Placental epithelial cell (primary cell): ENCODE results near the gene SPHK2. TPM values are rescaled to one million over a fixed set of nuclear protein-coding genes. Genes with fewer than 3 reads are reported as not detected.

Experiments used
- total RNA-seq: library from RNA; depleted of rRNA; stranded (reverse); fragments of >200 nt; gene quantifications from 2 replicates; pipeline ENCODE4 v1.2.3, GENCODE V29; 2012

SPHK2 gene, protein sequence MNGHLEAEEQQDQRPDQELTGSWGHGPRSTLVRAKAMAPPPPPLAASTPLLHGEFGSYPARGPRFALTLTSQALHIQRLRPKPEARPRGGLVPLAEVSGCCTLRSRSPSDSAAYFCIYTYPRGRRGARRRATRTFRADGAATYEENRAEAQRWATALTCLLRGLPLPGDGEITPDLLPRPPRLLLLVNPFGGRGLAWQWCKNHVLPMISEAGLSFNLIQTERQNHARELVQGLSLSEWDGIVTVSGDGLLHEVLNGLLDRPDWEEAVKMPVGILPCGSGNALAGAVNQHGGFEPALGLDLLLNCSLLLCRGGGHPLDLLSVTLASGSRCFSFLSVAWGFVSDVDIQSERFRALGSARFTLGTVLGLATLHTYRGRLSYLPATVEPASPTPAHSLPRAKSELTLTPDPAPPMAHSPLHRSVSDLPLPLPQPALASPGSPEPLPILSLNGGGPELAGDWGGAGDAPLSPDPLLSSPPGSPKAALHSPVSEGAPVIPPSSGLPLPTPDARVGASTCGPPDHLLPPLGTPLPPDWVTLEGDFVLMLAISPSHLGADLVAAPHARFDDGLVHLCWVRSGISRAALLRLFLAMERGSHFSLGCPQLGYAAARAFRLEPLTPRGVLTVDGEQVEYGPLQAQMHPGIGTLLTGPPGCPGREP
- 8.2 and 9.2 TPM in 2 replicates for total RNA-seq

DNA sequence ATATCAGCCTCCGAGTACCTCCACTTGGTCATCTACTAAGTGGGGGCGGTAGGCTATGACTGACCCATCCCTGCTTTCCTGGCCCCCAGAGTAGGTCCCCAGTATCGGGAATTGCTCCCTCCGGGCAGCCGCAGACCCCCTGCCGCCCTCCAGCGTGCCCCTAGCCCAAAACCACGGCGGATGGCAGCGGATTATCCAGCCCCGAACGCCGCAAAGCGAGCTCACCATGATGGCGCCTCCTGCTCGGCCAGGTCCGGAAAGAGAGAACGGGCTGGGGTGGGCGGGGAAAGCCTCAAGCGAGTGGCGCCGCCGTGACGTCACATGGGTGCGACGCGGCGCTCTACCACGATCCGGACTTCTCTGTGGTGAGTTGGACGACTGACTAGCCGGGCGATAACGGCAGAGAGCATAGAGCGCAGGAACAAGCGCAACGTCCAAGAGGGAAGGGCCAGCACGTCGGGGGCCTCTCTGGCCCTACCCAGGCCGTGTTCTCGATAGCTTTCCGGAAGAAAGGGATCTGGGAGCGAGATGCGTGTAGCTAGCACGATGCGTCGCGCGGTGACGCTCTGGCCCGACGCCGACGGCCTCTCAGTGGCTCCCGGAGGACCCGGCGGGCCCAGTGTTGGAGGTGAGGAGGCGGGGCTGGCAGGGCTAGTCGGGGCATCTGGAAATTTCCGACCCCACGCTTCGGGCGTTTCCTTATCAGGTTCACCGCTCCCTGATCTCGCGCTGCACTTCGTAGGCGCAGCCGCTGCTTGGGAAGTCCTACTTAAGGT lies at the start of gene SPHK2, which contains the start of gene RPL18:
TSS of gene SPHK2 (plus strand) at position 591 of the 776 bp plus-strand sequence. CDS start 1,009 bp downstream, outside the sequence.
TSS of gene RPL18 (minus strand) at position 263 of the 776 bp plus-strand sequence. CDS start at position 228, 35 bp downstream.

DNA sequence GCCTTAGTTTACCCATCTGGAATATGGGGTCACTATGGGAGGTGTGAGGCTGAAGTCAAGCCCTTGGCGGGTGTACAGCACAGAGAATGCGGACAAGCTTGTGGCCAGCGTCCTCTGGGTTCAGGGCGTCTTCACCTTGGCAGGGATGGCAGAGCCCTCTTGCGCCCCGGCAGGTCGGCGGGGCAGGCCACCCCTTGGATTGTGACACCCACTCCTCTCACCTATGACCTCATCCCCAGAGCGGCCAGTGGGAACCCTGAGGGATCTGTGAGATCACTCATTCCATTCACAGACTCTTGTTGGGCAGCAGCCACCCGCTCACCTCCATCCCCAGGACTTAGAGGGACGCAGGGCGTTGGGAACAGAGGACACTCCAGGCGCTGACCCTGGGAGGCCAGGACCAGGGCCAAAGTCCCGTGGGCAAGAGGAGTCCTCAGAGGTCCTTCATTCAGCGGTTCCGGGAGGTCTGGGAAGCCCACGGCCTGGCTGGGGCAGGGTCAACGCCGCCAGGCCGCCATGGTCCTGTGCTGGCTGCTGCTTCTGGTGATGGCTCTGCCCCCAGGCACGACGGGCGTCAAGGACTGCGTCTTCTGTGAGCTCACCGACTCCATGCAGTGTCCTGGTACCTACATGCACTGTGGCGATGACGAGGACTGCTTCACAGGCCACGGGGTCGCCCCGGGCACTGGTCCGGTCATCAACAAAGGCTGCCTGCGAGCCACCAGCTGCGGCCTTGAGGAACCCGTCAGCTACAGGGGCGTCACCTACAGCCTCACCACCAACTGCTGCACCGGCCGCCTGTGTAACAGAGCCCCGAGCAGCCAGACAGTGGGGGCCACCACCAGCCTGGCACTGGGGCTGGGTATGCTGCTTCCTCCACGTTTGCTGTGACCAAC lies 12.6 kb upstream of the SPHK2 start, which contains the start of gene SPACA4:
TSS of gene SPACA4 (plus strand) at position 280 of the 896 bp plus-strand sequence. CDS start at position 517, 237 bp downstream.

DNA sequence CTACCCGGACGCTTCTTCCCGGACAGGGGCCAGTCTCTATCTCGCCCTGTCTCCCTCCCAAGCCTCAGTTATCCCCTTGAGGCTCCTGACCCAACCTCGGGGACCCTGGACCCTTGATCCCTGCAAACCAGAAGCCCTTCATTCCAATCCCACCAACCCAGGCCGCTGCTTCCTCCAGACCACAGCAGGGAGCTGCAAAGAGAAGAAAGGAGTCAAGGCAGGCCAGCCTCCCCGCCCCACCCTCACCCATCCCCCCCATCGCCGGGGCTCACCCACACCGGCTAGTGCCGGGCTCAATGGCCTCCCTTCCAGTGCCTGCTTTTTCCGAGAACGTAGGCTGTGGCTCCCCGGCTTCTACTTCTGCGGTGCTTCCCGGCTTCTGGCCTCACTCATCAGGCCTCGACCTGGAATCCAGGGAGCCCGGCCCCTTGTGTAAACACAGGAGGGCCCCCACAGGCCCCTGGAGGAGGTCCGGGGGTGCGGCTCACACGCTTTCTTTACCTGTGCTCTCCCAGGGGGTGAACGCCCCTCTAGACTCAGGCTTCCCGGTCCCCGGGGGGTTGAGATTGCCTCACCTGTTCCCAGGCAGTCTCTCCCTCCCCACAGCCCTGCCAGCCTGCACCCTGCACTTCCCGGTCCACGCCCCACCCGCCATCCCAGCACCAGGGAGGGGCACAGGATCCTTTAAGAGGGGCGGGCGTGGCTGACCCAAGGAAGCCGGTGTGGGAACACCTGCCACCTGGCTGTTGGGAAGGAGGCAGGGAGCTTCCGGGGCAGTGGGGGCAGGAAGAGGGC lies 4.7 kb upstream of the SPHK2 start, which contains the start of gene FAM83E:
TSS of gene FAM83E (minus strand) at position 641 of the 795 bp plus-strand sequence. CDS start 1,704 bp downstream, outside the sequence.

DNA sequence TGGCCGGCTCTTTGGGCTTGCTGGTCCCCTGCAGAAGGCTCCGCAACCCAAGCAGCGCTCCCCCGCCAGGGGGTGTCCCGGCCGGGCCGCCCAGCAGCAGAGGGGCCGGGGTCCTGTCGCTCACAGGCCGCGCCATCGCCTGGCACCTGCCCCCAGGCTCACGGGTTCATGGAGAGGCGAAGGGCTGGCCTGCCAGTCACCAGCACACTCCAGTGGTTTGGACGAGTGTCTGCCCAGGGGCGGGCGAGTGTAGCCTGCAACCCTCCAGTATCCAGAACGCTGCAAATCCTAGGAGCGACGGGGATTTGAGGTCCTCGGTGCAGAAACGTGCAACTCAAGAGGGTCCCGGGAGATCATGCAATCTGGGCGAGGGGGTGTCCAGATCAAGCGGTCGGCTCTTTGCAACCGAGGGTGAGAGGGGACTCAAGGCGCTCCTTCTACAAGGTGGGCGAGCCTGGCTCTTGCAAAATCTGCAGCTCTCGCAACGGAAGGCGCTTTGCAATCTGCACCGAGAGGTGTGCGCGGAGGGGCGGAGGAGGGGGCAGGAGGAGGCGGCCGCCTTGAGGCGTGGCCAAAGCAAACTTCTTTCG lies 17.6 kb downstream of the SPHK2 start, which contains the start of gene DBP:
TSS of gene DBP (minus strand) at position 521 of the 590 bp plus-strand sequence. CDS start at position 136, 385 bp downstream.

DNA sequence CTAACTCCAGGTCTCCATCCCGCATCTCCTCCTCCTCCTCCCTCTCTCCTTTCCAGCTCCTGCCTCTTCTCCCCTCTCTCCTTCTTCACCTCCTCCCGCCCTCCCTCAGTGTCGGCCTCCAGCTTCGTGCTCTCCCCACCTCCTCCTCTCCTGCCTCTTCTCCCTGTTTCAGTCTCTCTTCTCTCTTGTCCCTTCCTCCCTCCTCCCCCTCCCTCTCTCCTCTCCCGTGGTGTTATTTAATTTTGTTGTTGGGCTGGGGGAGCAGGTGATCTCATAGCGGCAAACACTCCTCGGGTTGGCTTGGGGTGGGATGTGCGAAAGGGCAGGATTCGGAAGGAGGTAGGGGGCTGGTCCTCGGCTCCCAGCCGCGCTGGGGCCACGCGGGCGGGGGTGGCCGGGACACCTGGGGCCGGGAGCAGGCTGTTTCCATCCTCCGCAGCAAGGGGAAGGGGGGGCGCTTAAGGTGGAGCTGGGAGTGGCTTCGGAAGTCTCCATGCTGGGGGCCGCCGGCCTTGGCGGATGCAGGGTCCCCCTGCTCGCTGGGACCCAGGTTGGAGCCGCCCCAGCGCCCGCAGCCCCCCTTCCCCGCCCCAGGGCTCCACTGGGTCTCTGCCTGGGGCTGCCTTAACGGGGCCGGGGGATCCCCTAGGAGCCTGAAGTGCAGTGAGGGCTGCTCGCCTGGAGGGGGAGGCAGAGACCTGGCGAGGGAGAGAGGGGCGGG lies 26.9 kb downstream of the SPHK2 start, which contains the start of gene CA11:
TSS of gene CA11 (minus strand) at position 187 of the 721 bp plus-strand sequence. CDS start 555 bp downstream, outside the sequence.

DNA sequence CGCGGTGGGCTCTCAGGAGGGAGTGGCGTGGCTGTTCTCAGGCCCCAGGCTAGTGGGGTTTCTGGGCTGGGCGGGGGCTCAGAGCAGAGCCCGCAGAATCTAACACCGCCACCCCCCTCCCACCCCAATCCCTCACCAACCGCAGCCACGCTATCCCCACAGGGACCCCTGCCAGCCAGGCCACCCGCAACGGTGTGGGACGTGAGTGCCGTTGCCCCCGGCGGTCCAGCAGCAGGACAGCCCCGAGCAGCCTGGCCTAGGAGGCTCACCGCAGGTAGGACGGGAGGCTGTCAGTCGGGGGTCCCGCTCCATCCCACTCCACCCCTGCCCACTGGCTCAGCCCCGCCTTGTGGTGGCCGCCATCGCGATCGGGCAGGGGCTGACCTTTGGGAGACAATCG lies 53.7 kb downstream of the SPHK2 start, which contains the start of gene NTN5:
TSS of gene NTN5 (minus strand) at position 24 of the 400 bp plus-strand sequence. CDS start 2,031 bp downstream, outside the sequence.

Other genes with a start within 250 kb of the SPHK2 start
- 198 and 212 TPM in 2 replicates for gene KDELR1, start 228.0 kb upstream of the SPHK2 start, total RNA-seq
- 1.8 and 3.9 TPM in 2 replicates for gene GRIN2D, start 225.8 kb upstream of the SPHK2 start, total RNA-seq
- gene GRWD1, start 173.5 kb upstream of the SPHK2 start, total RNA-seq: 18.8 and 40.3 TPM in 2 replicates
- 0.33 and 0.79 TPM in 2 replicates for gene KCNJ14, start 163.9 kb upstream of the SPHK2 start, total RNA-seq
- gene CYTH2, start 150.1 kb upstream of the SPHK2 start, total RNA-seq: 57.3 and 76.9 TPM in 2 replicates
- gene LMTK3, start 107.7 kb upstream of the SPHK2 start, total RNA-seq: 2.1 and 2.7 TPM in 2 replicates
- 0.54 and 0.79 TPM in 2 replicates for gene SULT2B1, start 67.3 kb upstream of the SPHK2 start, total RNA-seq
- not detected in 2 replicates for gene SPACA4, start 12.8 kb upstream of the SPHK2 start, total RNA-seq
- 0.43 and 1.2 TPM in 2 replicates for gene FAM83E, start 4.4 kb upstream of the SPHK2 start, total RNA-seq
- gene RPL18, start 328 bp upstream of the SPHK2 start, total RNA-seq: 1,714 and 1,895 TPM in 2 replicates
- 2.1 and 5.5 TPM in 2 replicates for gene DBP, start 17.9 kb downstream of the SPHK2 start, total RNA-seq
- 0.11 and 5.9 TPM in 2 replicates for gene CA11, start 26.7 kb downstream of the SPHK2 start, total RNA-seq
- gene NTN5, start 53.5 kb downstream of the SPHK2 start, total RNA-seq: 0.11 and 0.39 TPM in 2 replicates
- gene FUT2, start 76.5 kb downstream of the SPHK2 start, total RNA-seq: under 0.01 TPM in 1 of 2 replicates, not detected in the other
- 1.3 and 2.4 TPM in 2 replicates for gene MAMSTR, start 100.2 kb downstream of the SPHK2 start, total RNA-seq
- 2.7 and 4.2 TPM in 2 replicates for gene RASIP1, start 121.1 kb downstream of the SPHK2 start, total RNA-seq
- gene IZUMO1, start 127.4 kb downstream of the SPHK2 start, total RNA-seq: 0.39 TPM in 1 of 2 replicates, not detected in the other
- gene FUT1, start 133.1 kb downstream of the SPHK2 start, total RNA-seq: 0.39 and 1.5 TPM in 2 replicates
- gene FGF21, start 136.0 kb downstream of the SPHK2 start, total RNA-seq: 0.39 TPM in 1 of 2 replicates, not detected in the other
- gene BCAT2, start 191.5 kb downstream of the SPHK2 start, total RNA-seq: 15.7 and 22.6 TPM in 2 replicates
- 3.8 and 20.4 TPM in 2 replicates for gene HSD17B14, start 217.0 kb downstream of the SPHK2 start, total RNA-seq
- gene PLEKHA4, start 249.1 kb downstream of the SPHK2 start, total RNA-seq: 1.2 and 3.9 TPM in 2 replicates